GM12872 (cell line): ENCODE measurements around the gene SST.

Source experiments
- CTCF ChIP-seq: IDR thresholded peaks from 3 replicates; pipeline ENCODE4 v1.5.1; 2011; ENCODE audit warnings: low read depth, mild to moderate bottlenecking, low read length, moderate library complexity; ENCODE audit not compliant: insufficient read depth

Gene SST

DNA sequence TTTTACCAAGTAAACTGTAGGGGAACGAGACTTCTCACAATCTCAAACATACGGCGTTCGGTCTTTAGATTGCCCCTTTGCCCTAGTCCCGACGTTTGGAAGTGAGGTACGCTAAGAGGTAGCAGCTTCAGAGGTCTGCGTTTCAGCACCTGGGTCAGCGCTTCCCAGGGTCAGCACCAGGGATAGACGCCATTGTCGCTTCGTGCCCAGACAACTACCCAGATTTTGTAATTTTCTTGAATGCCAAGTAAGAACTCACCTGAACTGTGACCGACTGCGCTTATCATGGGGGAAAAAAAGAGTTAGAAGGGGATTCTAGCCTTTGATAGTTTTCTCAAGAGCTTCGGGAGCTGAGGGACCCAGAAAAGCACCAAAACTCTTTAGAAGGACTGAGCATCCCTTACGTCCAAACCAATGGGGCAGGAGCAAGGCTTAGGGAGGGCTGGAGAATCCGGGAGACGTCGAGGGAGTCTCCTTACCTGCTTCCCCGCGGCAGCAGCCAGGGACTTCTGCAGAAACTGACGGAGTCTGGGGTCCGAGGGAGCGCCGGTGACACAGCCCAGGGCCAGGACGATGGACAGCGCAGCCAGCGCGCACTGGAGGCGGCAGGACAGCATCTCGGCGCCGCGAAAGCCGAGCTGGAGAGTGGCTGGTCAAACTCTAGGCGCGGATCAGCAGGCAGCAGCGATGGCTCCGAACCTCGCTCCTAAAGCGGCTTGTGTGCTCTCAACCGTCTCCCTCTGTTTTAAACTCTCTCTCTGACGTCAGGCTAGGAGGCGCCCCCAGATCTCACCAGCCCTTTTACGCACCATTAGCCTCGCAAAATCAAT lies at the start of gene SST:
TSS of gene SST (minus strand) at position 720 of the 830 bp plus-strand sequence. CDS start at position 617, 103 bp downstream.
- no peak for TF ChIP-seq CTCF

DNA sequence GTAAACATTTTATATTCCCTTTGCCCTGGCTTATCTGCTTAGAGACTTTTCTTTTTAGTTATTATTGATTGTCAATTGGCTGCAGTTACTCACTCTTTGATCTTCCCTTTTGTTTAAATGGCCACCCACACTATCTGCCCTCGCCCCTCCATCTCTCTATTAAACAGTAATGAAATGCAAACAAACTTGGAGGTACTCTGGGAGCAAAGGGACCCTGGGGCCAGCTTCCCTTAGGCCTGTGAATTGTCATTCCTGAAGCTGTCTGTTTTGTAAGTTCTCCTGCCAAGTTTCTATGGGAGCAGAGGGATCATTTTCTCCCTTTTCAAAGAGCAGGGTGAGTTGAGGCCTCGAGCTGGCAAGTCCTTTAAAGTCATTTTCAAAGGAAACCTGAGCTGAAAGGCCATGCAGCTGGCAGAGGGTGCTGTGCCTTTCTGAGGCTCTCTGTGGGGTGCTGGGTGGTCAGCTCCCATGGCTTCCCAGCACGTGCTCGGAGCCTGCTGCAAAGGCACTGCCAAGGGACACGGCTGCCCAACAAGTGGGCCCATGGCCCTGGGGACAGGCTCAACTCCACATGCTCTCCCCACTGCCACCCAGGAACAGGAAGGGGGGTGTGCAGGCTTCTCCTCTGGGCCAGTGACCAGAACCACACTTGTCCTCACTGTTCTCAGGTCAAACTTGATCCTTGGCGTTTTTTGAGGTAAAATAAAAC lies 49.6 kb upstream of the SST start:
- no peak for TF ChIP-seq CTCF

GRCh38 chr3:187718802-187719201 lies 48.6 kb upstream of the SST start:
- TF ChIP-seq CTCF, result no peak

GRCh38 chr3:187717572-187717971 lies 47.4 kb upstream of the SST start:
- TF ChIP-seq CTCF, result no peak

DNA sequence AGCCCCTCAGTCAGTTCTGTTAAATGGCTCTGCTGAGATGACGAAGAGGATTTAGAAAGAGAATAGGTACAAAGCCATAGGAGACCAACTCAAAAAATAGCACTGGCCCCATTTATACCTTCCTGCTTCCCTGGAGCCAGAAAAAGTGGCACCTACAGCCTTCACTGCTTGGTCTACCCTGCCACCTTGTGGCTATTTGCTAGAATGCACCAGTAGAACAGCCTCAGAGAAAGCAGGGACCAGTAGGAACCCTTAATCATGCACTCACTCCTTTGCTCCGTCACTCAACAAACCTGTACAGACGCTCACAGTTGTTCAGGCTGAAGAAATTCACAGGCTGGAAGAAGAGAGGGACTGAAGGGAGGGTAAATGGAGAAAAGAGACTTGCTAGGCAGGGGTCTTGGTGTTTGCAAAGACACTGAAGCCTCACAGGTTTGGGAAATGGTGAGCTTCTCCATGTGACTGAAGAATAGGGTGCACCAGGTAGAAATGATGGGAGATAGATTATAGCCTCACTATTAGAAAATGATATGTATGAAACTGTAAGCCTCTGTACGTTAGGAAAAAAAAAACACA lies 44.3 kb upstream of the SST start:
- peak; percentile 95 for TF ChIP-seq CTCF

DNA sequence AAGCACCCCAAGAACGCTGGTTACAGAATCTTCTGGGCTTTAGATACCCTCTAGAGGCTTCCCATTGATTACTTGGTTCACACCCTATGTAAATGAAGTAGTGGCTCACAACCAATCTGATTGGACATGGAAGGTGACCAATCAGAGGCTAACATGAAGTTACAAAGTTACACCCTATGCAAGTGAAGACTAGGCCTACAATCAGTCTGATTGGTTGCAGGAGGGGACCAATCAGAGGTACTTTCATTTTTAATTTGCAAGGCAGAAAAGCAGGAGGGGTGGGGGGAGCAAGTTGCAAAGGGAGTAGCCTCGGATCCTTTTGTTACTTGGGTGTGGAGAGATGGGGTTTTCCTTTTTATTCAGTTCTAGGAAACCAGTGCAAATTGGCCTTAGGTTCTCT lies 43.3 kb upstream of the SST start:
- no peak for TF ChIP-seq CTCF

DNA sequence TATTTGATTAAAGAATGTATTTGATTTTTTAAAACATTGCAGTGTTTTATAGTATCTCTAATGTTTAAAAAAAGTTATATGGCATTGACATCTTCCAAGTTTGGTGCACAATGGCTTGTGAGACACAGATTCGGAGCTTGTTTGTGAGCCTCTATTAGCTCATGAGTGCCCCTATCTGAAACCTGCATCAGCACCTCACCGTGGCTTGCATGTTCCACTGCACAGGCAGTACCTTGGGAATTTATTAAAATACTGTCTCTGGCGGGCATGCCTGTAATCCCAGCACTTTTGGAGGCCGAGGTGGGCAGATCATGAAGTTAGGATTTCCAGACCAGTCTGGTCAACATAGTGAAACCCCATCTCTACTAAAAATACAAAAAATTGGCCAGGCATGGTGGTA lies 39.0 kb upstream of the SST start:
- 0 out of 3 replicates have a peak, but pooled peaks have one; percentile 8 for TF ChIP-seq CTCF
